GM18511 (cell line): ENCODE measurements around the gene LIN9.
"Not testable (repeated sequence)": the region's sequence is repeated elsewhere in the genome, so short reads cannot be mapped to it uniquely, and the experiment has no call there.

ENCODE experiments used
- ATAC-seq: cut with Tn5 transposase; IDR thresholded peaks from one replicate; pipeline ENCODE4 v1.9.1; 2021; ENCODE audit warnings: mild to moderate bottlenecking, moderate library complexity; ENCODE audit not compliant: unreplicated experiment

Gene LIN9

GRCh38 chr1:226308723-226309397 is at the start of gene LIN9:
LIN9 (minus strand) TSS chr1:226309164; CDS start chr1:226309139, 25 bp downstream.
- ATAC-seq, result peak; percentile 85

- no peak for ATAC-seq
Measured at GRCh38 chr1:226357416-226357815, 48.5 kb upstream of the LIN9 start.

- ATAC-seq, result peak; percentile 60
Measured at GRCh38 chr1:226355669-226356551, 46.9 kb upstream of the LIN9 start.

GRCh38 chr1:226355016-226355415 is 46.1 kb upstream of the LIN9 start:
- ATAC-seq, result no peak

- no peak for ATAC-seq
Measured at GRCh38 chr1:226353698-226354525, 44.9 kb upstream of the LIN9 start.

GRCh38 chr1:226351709-226352108 is 42.7 kb upstream of the LIN9 start:
- no peak for ATAC-seq

GRCh38 chr1:226350519-226350865 is 41.5 kb upstream of the LIN9 start:
- no peak for ATAC-seq

- peak; percentile 80 for ATAC-seq
Measured at GRCh38 chr1:226349801-226350518, 41.0 kb upstream of the LIN9 start.

- no peak for ATAC-seq
Measured at GRCh38 chr1:226349081-226349480, 40.1 kb upstream of the LIN9 start.

GRCh38 chr1:226344441-226345259 is 35.7 kb upstream of the LIN9 start:
- no peak for ATAC-seq

GRCh38 chr1:226342656-226343055 is 33.7 kb upstream of the LIN9 start:
- ATAC-seq, result no peak

GRCh38 chr1:226340111-226340510 is 31.1 kb upstream of the LIN9 start:
- ATAC-seq, result not testable (repeated sequence)

- no peak for ATAC-seq
Measured at GRCh38 chr1:226337276-226337875, 28.4 kb upstream of the LIN9 start.

GRCh38 chr1:226335661-226336060 is 26.7 kb upstream of the LIN9 start:
- ATAC-seq, result no peak

GRCh38 chr1:226332947-226333346 is 24.0 kb upstream of the LIN9 start:
- ATAC-seq, result peak; percentile 38

GRCh38 chr1:226329237-226329636 is 20.3 kb upstream of the LIN9 start:
- no peak for ATAC-seq

- ATAC-seq, result no peak
Measured at GRCh38 chr1:226327761-226328162, 18.8 kb upstream of the LIN9 start.

- ATAC-seq, result no peak
Measured at GRCh38 chr1:226325178-226325577, 16.2 kb upstream of the LIN9 start.

- no peak for ATAC-seq
Measured at GRCh38 chr1:226324479-226324878, 15.5 kb upstream of the LIN9 start.
